GM12801 (cell line): ENCODE data around the gene SLC24A3.

Experiments used
- TF ChIP-seq, protein P1 (sequence below): IDR thresholded peaks from one replicate; pipeline ENCODE4 v1.5.1; 2011; ENCODE audit warnings: control low read depth; ENCODE audit not compliant: insufficient read length; ENCODE audit errors: extremely low read depth

SLC24A3 gene

GRCh38 chr20:19338380-19338779 lies 125.9 kb downstream of the SLC24A3 start:
- TF ChIP-seq, protein P1, sequence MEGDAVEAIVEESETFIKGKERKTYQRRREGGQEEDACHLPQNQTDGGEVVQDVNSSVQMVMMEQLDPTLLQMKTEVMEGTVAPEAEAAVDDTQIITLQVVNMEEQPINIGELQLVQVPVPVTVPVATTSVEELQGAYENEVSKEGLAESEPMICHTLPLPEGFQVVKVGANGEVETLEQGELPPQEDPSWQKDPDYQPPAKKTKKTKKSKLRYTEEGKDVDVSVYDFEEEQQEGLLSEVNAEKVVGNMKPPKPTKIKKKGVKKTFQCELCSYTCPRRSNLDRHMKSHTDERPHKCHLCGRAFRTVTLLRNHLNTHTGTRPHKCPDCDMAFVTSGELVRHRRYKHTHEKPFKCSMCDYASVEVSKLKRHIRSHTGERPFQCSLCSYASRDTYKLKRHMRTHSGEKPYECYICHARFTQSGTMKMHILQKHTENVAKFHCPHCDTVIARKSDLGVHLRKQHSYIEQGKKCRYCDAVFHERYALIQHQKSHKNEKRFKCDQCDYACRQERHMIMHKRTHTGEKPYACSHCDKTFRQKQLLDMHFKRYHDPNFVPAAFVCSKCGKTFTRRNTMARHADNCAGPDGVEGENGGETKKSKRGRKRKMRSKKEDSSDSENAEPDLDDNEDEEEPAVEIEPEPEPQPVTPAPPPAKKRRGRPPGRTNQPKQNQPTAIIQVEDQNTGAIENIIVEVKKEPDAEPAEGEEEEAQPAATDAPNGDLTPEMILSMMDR: no peak

- TF ChIP-seq, protein P1: no peak
Measured at GRCh38 chr20:19338960-19339359, 126.5 kb downstream of the SLC24A3 start.

DNA sequence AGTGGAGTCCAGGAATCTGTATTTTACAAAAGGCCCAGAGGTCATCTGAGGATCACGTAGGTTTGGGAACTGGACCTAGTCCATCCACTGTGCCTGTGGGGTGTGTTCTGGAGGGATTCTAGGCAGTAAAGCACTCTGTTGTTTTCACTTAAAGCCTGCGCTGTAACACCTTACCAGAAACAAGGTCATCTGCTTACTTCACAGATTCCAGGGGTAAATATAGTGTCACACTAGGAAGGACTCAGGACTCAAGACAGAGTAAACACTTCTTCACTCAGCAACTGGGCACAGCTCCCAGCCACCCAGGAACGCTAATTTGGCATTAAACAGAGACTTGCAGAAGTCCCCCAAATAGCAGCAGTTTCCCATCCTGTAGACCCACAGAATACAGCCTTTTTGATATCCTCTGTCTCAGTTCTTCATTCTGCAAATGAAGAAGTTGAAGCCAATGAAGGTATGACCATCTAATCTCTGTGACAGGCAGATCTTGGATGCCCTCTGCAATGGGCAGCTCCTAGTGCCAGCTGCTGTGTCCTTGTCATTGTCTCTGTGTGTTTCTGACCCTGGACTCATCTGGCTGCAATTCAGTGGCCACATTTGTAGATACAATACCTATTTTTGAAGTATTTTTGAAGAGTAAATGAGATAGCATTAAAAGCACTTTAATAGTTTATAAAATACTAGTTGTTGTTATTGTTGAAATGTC lies 129.1 kb downstream of the SLC24A3 start:
- TF ChIP-seq, protein P1: no peak

GRCh38 chr20:19344341-19344740 lies 131.9 kb downstream of the SLC24A3 start:
- TF ChIP-seq, protein P1: no peak

- TF ChIP-seq, protein P1: no peak
Measured at GRCh38 chr20:19347943-19348456, 135.6 kb downstream of the SLC24A3 start.

- TF ChIP-seq, protein P1: no peak
Measured at GRCh38 chr20:19348582-19348981, 136.1 kb downstream of the SLC24A3 start.

- TF ChIP-seq, protein P1: no peak
Measured at GRCh38 chr20:19349879-19350278, 137.4 kb downstream of the SLC24A3 start.
